B cell (primary cell): ENCODE results near the gene LYSMD2. TPM values are rescaled to one million over a fixed set of nuclear protein-coding genes. Genes with fewer than 3 reads are reported as not detected.

Source experiments
- ATAC-seq: fragments of 200-7000 bp; cut with Tn5 transposase; one replicate; pipeline ENCODE4 v1.10.0; 2021; ENCODE audit warnings: low read depth, mild to moderate bottlenecking, moderate number of reproducible peaks, moderate library complexity
- CTCF ChIA-PET: fragments of 350-600 bp; sonication (Branson Sonifier 250); formaldehyde crosslinking; loops from one replicate; lab custom pipeline; 2021; ENCODE audit warnings: antibody characterized with exemption, inconsistent platforms; lab: Charles Lee
- POLR2A ChIA-PET: fragments of 350-600 bp; sonication (Branson Sonifier 250); formaldehyde crosslinking; loops from one replicate; lab custom pipeline; 2021; ENCODE audit warnings: antibody characterized with exemption; lab: Charles Lee
- DNase-seq: peaks from one replicate; pipeline ENCODE4 v3.0.0; 2013
- H2AFZ ChIP-seq: 2 replicates; pipeline ENCODE4 v1.6.1; 2012; ENCODE audit warnings: mild to moderate bottlenecking, low read depth, low read length; ENCODE audit not compliant: insufficient read depth, poor library complexity, severe bottlenecking
- H3K27ac ChIP-seq, 2 donors: 1 replicate in 1 of 2; 2 replicates in 1 of 2; pipeline ENCODE4 v1.5.1; 2012 to 2013; ENCODE audit warnings: low read length in 2 of 2, mild to moderate bottlenecking in 2 of 2, moderate library complexity in 1 of 2
- H3K27me3 ChIP-seq, 4 experiments: fragments of 200-600 bp in 1 of 4; sonication (generic) in 1 of 4; replicated peaks in 1 of 4; 1 replicate in 2 of 4; 2 replicates in 2 of 4; pipeline versions ENCODE4 v1.6.1 to v1.7.0; 2013 to 2016; ENCODE audit warnings: low read length in 3 of 4, mild to moderate bottlenecking in 2 of 4, mixed read lengths in 1 of 4, moderate library complexity in 1 of 4; ENCODE audit not compliant: insufficient read depth in 4 of 4, control insufficient read depth in 3 of 4; ENCODE audit errors: control extremely low read depth in 1 of 4
- H3K36me3 ChIP-seq, 2 experiments: replicated peaks in 1 of 2; 1 replicate in 1 of 2; 2 replicates in 1 of 2; pipeline versions ENCODE4 v1.6.1 to v1.7.1; 2013; ENCODE audit warnings: low read length in 1 of 2; ENCODE audit not compliant: insufficient read depth in 2 of 2, control insufficient read depth in 1 of 2; ENCODE audit errors: control extremely low read depth in 1 of 2, extremely low read depth in 1 of 2
- H3K4me1 ChIP-seq, 2 donors: fragments of 200-600 bp in 1 of 2; sonication (generic) in 1 of 2; 1 replicate in 1 of 2; 2 replicates in 1 of 2; pipeline versions ENCODE4 v1.5.1 to v1.6.1; 2013 to 2017; ENCODE audit warnings: low read length in 2 of 2; ENCODE audit not compliant: control insufficient read depth in 2 of 2, insufficient read depth in 2 of 2
- H3K4me2 ChIP-seq: replicated peaks from 2 replicates; pipeline ENCODE3; 2012; ENCODE audit warnings: mild to moderate bottlenecking, low read depth, low read length; ENCODE audit not compliant: poor library complexity, severe bottlenecking
- H3K4me3 ChIP-seq, 5 experiments: fragments of 200-600 bp in 1 of 5; sonication (generic) in 1 of 5; 1 replicate in 3 of 5; 2 replicates in 2 of 5; pipeline versions ENCODE4 v1.5.1 to v1.7.0; 2011 to 2016; ENCODE audit warnings: low read length in 4 of 5, mild to moderate bottlenecking in 4 of 5, low read depth in 2 of 5, control low read depth in 1 of 5, moderate library complexity in 1 of 5; ENCODE audit not compliant: insufficient read depth in 1 of 5; ENCODE audit errors: control extremely low read depth in 1 of 5, extremely low read depth in 1 of 5
- H3K79me2 ChIP-seq: fragments of 200-600 bp; sonication (generic); one replicate; pipeline ENCODE4 v1.6.0; 2016; ENCODE audit warnings: low read length; ENCODE audit not compliant: control insufficient read depth, insufficient read depth
- H3K9ac ChIP-seq: fragments of 200-600 bp; sonication (generic); 2 replicates; pipeline ENCODE4 v1.6.1; 2017; ENCODE audit warnings: mild to moderate bottlenecking, low read length, moderate library complexity
- H3K9me3 ChIP-seq, 3 donors: one replicate each; pipeline versions ENCODE4 v1.6.1 to v1.7.1; 2013; ENCODE audit warnings: low read length in 2 of 3; ENCODE audit not compliant: control insufficient read depth in 2 of 3, insufficient read depth in 1 of 3; ENCODE audit errors: control extremely low read depth in 1 of 3
- H4K20me1 ChIP-seq: 2 replicates; pipeline ENCODE4 v1.6.0; 2012; ENCODE audit warnings: mild to moderate bottlenecking, low read length; ENCODE audit not compliant: insufficient read depth, control insufficient read depth, poor library complexity, severe bottlenecking
- H3K27ac Mint-ChIP-seq: one replicate; pipeline ENCODE4 v1.8.0; 2021; ENCODE audit warnings: mixed read lengths
- H3K27me3 Mint-ChIP-seq: one replicate; pipeline ENCODE4 v1.8.0; 2021; ENCODE audit warnings: mixed read lengths
- H3K4me1 Mint-ChIP-seq: one replicate; pipeline ENCODE4 v1.8.0; 2021; ENCODE audit warnings: mixed read lengths
- H3K4me3 Mint-ChIP-seq: one replicate; pipeline ENCODE4 v1.8.0; 2021; ENCODE audit warnings: mixed read lengths
- H3K9me3 Mint-ChIP-seq: one replicate; pipeline ENCODE4 v1.8.0; 2022; ENCODE audit warnings: mixed read lengths; ENCODE audit not compliant: insufficient read depth
- CTCF ChIP-seq: fragments of 200-600 bp; IDR thresholded peaks from one replicate; pipeline ENCODE4 v1.8.0; 2022; ENCODE audit warnings: antibody characterized with exemption, mild to moderate bottlenecking
- EZH2 ChIP-seq: IDR thresholded peaks from 2 replicates; pipeline ENCODE4 v1.6.1; 2012; ENCODE audit warnings: borderline replicate concordance, low read depth, mild to moderate bottlenecking, moderate library complexity, low read length; ENCODE audit not compliant: insufficient read depth, poor library complexity, severe bottlenecking
- WGBS: methylation state at CpG from one replicate; pipeline ENCODE4 v1.1.5; 2013; ENCODE audit warnings: missing lambda C conversion rate; ENCODE audit not compliant: insufficient coverage; 5-methylcytosine and 5-hydroxymethylcytosine counted together
- intact Hi-C: fragments of 100-400 bp; cut with micrococcal nuclease; formaldehyde crosslinking; loops from one replicate; pipeline ENCODE4 v1.10.0; 2022
- polyA plus RNA-seq: library from polyadenylated mRNA; depleted of rRNA; stranded (reverse); fragments of >200 nt; gene quantifications from 2 replicates; pipeline ENCODE4 v1.2.3, GENCODE V29; 2012
- total RNA-seq, 2 donors: library from RNA; stranded (reverse); fragments of 120-200 nt in 1 of 2; gene quantifications; 1 replicate in 1 of 2; 2 replicates in 1 of 2; pipeline versions ENCODE4 v1.2.3 to v1.2.4, GENCODE V29; 2013 to 2022

The LYSMD2 gene
- total and polyA plus RNA-seq, 2 donors (not counting 1 experiment from before 2014, with no cell fraction given) = 31.0 to 48.2 TPM

GRCh38 chr15:51738553-51738952, 1.1 kb upstream of the LYSMD2 start:
- TF ChIP-seq EZH2 (no peak), CTCF (no peak)
- Histone ChIP-seq H3K79me2 (peaks cover 57% of the 10 kb centered on the region), H3K4me3 (no peak overlapping the region), H3K9ac (peak overlapping the region; percentile 73), H3K4me1 (peaks cover 38 to 42% of the 10 kb centered on the region in 2 donors), H3K9me3 (no peaks in the 10 kb centered on the region), H3K36me3 (peaks cover 0 to 11% of the 10 kb centered on the region in 2 experiments), H3K27ac (peak overlapping the region; percentile 87 to 89), H2AFZ (peak overlapping the region; percentile 74), H4K20me1 (no peaks in the 10 kb centered on the region), H3K27me3 (no peaks in the 10 kb centered on the region), H3K4me2 (peak overlapping the region; percentile 79)
- H3K27ac Mint-ChIP-seq = peak overlapping the region; percentile 93
- no peaks in the 10 kb centered on the region for H3K27me3 Mint-ChIP-seq
- peaks cover 44% of the 10 kb centered on the region for H3K4me1 Mint-ChIP-seq
- CTCF ChIA-PET = interaction anchor here (4.8 to 10.8 kb wide), 3 partner anchors 12 to 89 kb away, joined by 26 to 133 read pairs (median 78); no protein-coding TSS in a partner anchor
- POLR2A ChIA-PET = interaction anchor here (2.6 kb wide), 1 partner anchor 38 kb away, joined by 16 read pairs; no protein-coding TSS in a partner anchor
- intact Hi-C loops = loop anchor here (5.0 to 10.0 kb wide), 2 partner anchors 831 to 936 kb away; partner anchors contain the start of genes AP4E1 and ATOSA
- ATAC-seq (no peak), DNase-seq (no peak)
- WGBS = no CpG with 5 or more reads among the region's 2 CpGs
- peak overlapping the region; percentile 98 for H3K4me3 Mint-ChIP-seq
- H3K9me3 Mint-ChIP-seq = no peaks in the 10 kb centered on the region
